GM18502 (cell line): ENCODE measurements around the gene CSNK1E.
A peak's percentile ranks its signal among the peaks of the same experiment; 100 is the strongest.

Source experiments
- ATAC-seq: cut with Tn5 transposase; IDR thresholded peaks from one replicate; pipeline ENCODE4 v1.9.1; 2021; ENCODE audit warnings: mild to moderate bottlenecking; ENCODE audit not compliant: unreplicated experiment, poor library complexity

The CSNK1E gene

DNA sequence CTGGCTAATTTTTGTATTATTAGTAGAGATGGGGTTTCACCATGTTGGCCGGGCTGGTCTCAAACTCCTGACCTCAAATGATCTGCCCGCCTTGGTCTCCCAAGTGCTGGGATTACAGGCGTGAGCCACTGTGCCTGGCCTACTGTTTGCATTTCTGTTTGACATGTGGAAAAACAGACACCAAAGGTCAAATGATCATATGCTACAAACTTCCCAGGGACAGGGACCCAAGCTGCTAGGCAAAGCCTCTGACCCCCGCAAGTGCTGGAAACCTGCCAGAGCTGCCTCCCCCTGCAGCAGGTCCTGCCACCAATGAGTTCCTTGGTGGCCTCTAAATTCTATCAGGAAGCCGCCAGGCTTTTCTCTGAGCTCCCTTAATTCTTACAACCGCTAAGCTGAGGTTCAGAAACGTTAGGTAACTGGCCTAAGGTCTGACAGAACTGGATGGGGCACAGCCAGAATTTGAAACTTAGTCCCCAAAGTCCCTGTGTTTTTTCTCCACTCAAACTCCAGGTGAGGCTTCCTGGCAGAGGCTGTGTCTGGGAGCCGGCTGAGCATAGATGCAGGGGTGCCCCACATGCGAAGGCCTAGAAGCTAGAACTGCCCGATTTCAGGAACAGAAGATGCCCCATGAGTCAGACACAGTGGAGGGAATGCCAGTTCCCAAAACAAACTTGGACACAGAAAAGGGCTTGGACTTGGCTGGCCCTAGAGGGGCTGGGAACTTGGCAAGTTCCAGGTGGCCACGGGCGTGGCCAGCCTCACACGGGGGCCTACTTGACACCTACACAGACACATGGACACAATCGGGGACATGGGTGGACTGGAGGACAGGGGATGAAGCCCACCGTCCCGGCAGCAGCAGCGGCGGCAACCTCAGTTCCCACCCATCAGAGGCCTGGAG, 7.4 kb downstream of the CSNK1E start:
- no peak for ATAC-seq

DNA sequence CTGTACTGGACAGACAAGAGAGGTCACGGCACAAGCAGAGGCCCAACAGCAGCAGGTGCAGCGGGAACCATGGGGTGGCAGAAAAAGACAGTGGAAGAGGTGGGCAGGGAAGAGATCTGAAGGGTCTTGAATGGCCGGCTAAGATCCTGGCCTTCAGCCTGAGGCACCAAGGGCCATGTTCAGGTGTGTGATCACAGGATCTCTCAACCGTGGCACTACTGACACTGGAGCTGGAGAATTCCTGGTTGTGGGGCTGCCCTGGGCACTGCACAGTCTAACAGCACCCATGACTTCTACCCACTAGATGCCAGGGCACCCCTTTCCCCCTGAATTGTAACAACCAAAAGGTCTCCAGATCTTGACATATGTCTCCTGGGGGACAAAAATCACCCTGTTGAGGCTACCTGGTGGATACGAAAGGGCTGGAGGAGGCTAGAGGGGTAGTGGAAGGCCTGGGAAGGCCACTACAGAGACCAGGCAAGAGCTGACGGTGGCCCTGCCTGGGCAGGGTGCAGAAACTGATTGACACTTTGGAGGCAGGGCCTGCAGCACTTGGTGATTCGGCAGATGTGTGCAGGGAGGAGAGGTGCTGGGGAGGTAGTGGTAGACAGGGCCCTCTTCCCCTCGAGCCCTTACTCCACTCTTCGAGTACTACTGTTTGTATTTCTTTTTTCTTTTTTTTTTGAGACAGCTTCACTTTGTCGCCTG, 8.3 kb downstream of the CSNK1E start:
- ATAC-seq: no peak

- ATAC-seq: peak; percentile 70
Measured at GRCh38 chr22:38305471-38306448, 11.5 kb downstream of the CSNK1E start.

DNA sequence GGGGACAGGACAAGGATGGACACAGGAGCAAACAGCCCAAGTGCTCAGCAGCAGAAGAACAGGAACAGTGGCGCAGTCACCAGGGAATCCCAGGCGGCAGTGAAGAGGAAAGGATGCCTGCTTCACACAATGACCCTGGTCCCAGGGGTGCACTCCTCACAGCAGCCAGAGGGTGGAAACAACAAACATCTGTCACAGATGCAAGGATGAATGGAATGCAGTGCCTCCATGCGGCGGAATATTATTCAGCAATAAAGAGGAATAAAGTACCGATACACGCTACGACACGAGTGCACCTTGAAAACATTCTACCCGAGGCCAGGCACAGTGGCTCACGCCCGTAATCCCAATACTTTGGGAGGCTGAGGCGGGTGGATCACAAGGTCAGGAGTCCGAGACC, 12.7 kb downstream of the CSNK1E start:
- ATAC-seq: no peak

DNA sequence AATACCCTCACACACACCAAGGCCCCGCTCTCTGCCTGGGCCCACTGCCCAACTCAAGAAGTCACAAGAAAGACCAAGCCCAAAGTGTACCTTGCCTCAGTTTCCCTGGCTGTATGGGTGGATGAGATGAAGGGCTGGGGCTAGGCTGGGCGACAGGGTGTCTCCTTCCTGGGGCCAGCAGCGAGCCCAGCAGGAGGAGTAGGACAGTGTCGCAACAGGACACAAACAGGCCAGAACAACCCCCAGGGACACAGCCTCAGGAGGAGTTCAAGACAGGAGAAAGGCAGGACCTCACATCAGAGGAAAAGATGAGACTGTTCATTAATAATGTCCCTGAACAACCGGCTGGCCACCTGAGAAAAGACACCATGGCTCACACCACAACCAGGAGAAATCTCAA, 13.3 kb downstream of the CSNK1E start:
- no peak for ATAC-seq

GRCh38 chr22:38302906-38303305, 14.3 kb downstream of the CSNK1E start:
- ATAC-seq: no peak

DNA sequence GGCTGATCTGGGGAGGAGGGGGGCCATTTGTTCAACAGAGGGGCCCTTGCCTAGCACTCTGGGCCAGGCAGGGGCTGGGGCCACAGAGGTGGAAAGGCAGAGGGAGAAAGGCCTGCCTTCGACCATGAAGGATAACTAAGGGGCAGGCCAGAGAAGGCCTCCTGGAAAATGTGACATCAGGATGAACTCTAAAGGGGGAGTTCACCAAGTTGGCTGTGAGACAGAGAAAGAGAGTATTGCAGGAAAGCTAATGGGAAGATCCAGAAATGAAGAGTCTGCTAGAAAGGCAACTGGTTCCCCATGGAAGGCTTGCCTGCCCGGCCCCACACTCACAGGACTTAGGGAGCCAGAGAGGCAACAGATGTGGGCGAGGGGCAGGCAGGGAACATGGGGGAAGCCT, 16.3 kb downstream of the CSNK1E start:
- ATAC-seq: no peak

GRCh38 chr22:38300197-38300945, 16.9 kb downstream of the CSNK1E start:
- ATAC-seq: no peak

- ATAC-seq: no peak
Measured at GRCh38 chr22:38299770-38300102, 17.5 kb downstream of the CSNK1E start.

DNA sequence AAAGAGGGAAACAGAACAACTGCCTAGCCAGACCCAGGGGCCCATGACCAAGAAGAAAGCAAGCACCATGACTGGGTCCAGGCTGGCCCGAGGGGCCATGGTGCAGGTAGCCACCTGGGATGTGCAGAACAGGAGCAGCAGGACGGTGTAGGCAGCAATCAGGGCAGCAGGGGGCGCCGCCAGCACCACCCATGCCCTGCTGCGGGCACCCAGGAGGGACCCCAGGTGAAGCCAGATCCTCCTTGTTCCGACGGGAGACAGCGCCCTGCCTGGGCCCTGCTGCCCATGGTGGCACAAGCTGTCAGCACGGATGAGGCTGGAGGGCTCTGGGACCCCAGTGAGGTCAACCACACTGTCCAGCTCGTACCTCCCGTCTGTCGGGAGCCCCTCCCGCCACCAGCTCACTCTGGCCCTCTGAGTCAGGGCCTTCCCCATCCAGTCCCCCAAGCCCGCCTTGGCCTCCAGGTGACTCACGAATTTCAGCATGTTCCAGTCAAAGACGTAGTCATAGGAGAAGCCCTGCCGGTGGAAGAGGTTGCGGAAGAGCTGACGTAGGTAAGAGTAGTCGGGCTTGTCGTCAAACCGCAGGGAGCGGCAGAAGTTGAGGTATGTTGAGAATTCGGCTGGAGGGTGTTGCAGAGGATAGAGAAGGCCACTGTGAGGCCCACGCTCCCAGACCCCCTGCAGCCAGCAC, 18.8 kb downstream of the CSNK1E start:
- no peak for ATAC-seq

DNA sequence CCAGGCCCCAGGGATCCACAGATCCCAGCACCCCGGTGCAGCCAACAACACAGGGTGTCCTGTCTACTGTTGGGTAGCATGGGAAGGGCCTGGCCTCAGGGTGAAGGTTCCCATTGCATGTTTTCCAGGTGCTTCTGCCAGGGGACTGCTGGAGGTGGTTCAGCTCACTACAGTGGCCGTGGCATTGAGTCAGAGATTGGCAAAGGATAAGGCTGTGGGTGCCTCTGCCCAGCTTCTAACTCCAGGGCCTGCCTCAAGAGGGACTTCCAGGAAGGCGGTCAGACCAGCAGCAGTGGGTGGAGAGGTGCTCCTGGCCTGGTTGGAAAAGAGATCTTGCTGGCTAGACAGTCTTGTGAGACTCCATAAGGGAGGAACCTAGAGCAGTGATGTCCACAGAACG, 20.9 kb downstream of the CSNK1E start:
- no peak for ATAC-seq

DNA sequence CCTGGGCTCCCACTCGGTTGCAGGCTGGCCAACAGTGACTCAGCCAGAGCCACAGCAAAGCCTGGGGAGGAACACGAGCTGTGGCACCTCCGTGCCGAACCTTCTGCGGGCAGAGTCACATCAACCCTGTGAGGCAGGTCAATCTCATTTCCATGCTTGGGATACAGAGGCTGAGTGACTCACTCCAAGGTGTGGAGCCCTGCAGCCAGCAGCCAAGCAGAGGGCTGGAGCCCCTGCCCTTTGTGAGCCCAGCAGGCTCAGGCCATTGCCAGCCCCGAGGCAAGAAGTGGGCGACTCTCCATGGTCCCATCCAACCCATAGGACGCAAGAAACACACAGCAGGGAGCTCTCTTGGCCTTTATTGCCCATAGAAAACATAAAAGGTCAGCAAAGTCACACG, 21.4 kb downstream of the CSNK1E start:
- no peak for ATAC-seq

DNA sequence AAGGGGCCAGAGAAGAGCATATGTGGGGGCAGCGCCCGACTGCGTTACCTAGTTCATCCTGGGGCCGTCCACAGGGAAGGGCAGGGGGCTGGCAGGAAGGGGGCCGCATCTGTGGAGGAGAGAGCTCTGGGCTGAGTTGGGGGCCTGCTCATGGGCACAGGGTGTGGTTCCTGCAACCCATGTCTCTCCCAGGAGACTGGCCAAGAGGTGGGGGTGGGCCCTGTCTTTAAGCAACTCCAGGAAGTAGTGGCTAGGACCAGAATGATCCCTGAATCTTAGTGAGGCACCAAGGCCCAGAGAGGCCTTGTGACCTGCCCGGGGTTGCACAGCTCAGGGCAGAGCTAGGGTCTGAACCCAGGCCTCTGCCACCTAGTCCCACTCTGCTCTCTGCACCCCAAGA, 21.9 kb downstream of the CSNK1E start:
- ATAC-seq: no peak

GRCh38 chr22:38294193-38294592, 23.0 kb downstream of the CSNK1E start:
- ATAC-seq: no peak

DNA sequence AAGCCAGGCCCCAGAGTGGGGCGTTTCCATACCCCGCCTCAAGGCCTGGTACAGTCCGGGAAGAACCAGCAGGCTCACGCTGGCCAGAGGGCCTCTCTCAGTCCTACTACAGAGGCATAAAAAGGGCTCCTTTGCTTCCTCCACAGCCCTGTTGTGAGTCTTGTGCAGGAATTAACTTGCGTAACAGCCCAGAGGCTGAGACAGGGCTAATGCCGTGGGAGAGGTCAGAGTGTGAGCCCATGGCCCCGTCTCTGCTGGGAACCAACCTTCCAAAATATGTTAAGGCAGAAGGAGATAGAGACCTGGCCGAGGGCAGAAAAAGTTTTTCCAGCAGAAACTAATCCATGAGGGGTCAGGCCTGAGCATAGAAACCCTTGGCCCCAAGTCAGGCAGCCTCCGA, 24.5 kb downstream of the CSNK1E start:
- no peak for ATAC-seq

- ATAC-seq: no peak
Measured at GRCh38 chr22:38291201-38291777, 25.9 kb downstream of the CSNK1E start.

DNA sequence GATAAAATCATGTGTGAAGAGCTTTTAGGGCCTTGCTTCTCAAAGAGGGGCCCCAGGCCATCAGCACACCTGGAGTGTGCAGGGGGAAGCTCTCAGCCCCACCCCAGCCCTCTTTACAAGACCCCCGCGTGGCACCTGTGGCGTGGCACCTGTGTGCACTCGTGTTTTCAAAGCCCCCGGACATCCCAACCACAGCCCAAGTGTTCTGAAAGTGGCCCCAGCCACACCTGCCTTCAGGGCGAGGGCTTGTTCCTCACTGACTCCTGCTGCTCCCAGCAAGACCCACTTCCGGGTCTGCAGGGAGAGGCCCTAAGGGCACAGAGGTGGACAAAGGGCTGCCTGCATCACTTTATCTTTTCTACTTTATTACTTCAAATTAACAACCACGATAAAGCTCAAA, 26.9 kb downstream of the CSNK1E start:
- ATAC-seq: no peak

- no peak for ATAC-seq
Measured at GRCh38 chr22:38289583-38290082, 27.6 kb downstream of the CSNK1E start.
